Measurements from ENCODE around the gene PQBP1. TPM values are rescaled to one million over a fixed set of nuclear protein-coding genes. Genes with fewer than 3 reads are reported as not detected.

The PQBP1 gene
- total and polyA plus RNA-seq, 2 donors (not counting 3 experiments of a cell fraction or from before 2014, with no cell fraction given) = 86.3 to 86.8 TPM

GRCh38 chrX:48919360-48919841, 21.7 kb downstream of the PQBP1 start:
- Histone ChIP-seq H3K36me3 (ENCODE audit: control insufficient read depth in 2 of 2, extremely low read depth in 1 of 2, insufficient read depth in 2 of 2, low read length in 2 of 2) (peaks cover 0 to 7% of the 10 kb centered on the region in 2 experiments), H2AFZ (ENCODE audit: low read depth, low read length) (no peak overlapping the region), H3K27me3 (ENCODE audit: control insufficient read depth in 2 of 2, insufficient read depth in 2 of 2, low read length in 2 of 2) (no peaks in the 10 kb centered on the region), H4K20me1 (replicated peaks; ENCODE audit: control insufficient read depth, extremely low read depth, insufficient read depth, low read length) (no peaks in the 10 kb centered on the region), H3K9me1 (replicated peaks; ENCODE audit: control insufficient read depth, extremely low read depth, insufficient read depth, low read length) (no peaks in the 10 kb centered on the region), H3K4me3 (replicated peaks in 1 of 3; ENCODE audit: insufficient read depth in 1 of 3, low read depth in 1 of 3, low read length in 3 of 3) (peak overlapping the region in 2 of 3 experiments; percentile 18 to 35), H3K9me3 (replicated peaks; ENCODE audit: control insufficient read depth, insufficient read depth, low read length) (no peaks in the 10 kb centered on the region), H3K4me1 (ENCODE audit: control insufficient read depth, extremely low read depth, insufficient read depth, low read length) (peaks cover 2% of the 10 kb centered on the region), H3K9ac (replicated peaks; ENCODE audit: extremely low read depth, insufficient read depth, low read length) (no peak overlapping the region), H3K4me2 (ENCODE audit: insufficient read depth, low read length) (peak overlapping the region; percentile 46), H3K79me2 (ENCODE audit: control insufficient read depth, insufficient read depth, low read length) (peaks cover 2% of the 10 kb centered on the region), H3K27ac (ENCODE audit: insufficient read depth, low read depth, low read length) (no peak overlapping the region)
- dilution Hi-C loops (cut with MboI; ENCODE audit: extremely low pct_ligation_motif_present, low sequenced_read_pairs) (no loop called here), intact Hi-C loops (cut with micrococcal nuclease) (loop anchor here (1.0 kb wide), 1 partner anchor 39 kb away; no protein-coding TSS in a partner anchor)
- DNase-seq (ENCODE audit: low read depth, low spot score) (no peak), FAIRE-seq (no peak)
- CTCF ChIA-PET = interaction anchor here (1.0 kb wide), 1 partner anchor 27 kb away, joined by 3 read pairs; no protein-coding TSS in a partner anchor
- no TSS peak for BruUV-seq (replicated peaks)
- TF ChIP-seq POLR2AphosphoS5 (IDR thresholded peaks at IDR 0.05; ENCODE audit: insufficient read depth, low read depth, low read length) (no peak), FOS (IDR thresholded peaks at IDR 0.05; ENCODE audit: borderline replicate concordance, insufficient read depth, low read length) (no peak), POLR2A (IDR thresholded peaks at IDR 0.05; ENCODE audit: low read depth, low read length) (no peak), MAX (IDR thresholded peaks at IDR 0.05; ENCODE audit: insufficient read depth, insufficient read length) (no peak)
- POLR2A ChIA-PET = no interaction called here

GRCh38 chrX:48919947-48920717, 22.4 kb downstream of the PQBP1 start:
- no peaks in the 10 kb centered on the region for H3K27me3 ChIP-seq (ENCODE audit: control insufficient read depth in 2 of 2, insufficient read depth in 2 of 2, low read length in 2 of 2)
- DNase-seq (ENCODE audit: low read depth, low spot score) = no peak
- H3K4me2 ChIP-seq (ENCODE audit: insufficient read depth, low read length) = no peak overlapping the region
- no peaks in the 10 kb centered on the region for H3K9me1 ChIP-seq (replicated peaks; ENCODE audit: control insufficient read depth, extremely low read depth, insufficient read depth, low read length)
- H3K36me3 ChIP-seq (ENCODE audit: control insufficient read depth in 2 of 2, extremely low read depth in 1 of 2, insufficient read depth in 2 of 2, low read length in 2 of 2) = peaks cover 0 to 10% of the 10 kb centered on the region in 2 experiments
- FAIRE-seq = no peak
- TF ChIP-seq MAX (IDR thresholded peaks at IDR 0.05; ENCODE audit: insufficient read depth, insufficient read length) = no peak
- no peak for TF ChIP-seq JUN (IDR thresholded peaks at IDR 0.05; ENCODE audit: borderline replicate concordance, insufficient read depth, insufficient read length, low read depth)
- no peak for TF ChIP-seq CTCF (IDR thresholded peaks at IDR 0.05; ENCODE audit: extremely low read depth in 1 of 2, insufficient read depth in 1 of 2, low read depth in 1 of 2, low read length in 2 of 2)
- no peak for TF ChIP-seq EZH2 (IDR thresholded peaks at IDR 0.05; ENCODE audit: borderline replicate concordance, low read depth, low read length, severe bottlenecking)
- no peak for TF ChIP-seq POLR2A (IDR thresholded peaks at IDR 0.05; ENCODE audit: low read depth, low read length)
- TF ChIP-seq MYC (IDR thresholded peaks at IDR 0.05; ENCODE audit: low read depth, low read length) = no peak
- TF ChIP-seq GATA2 (IDR thresholded peaks at IDR 0.05; ENCODE audit: insufficient read depth, insufficient read length, low read depth, low read length) = no peak
- H3K9ac ChIP-seq (replicated peaks; ENCODE audit: extremely low read depth, insufficient read depth, low read length) = no peak overlapping the region
- no peaks in the 10 kb centered on the region for H4K20me1 ChIP-seq (replicated peaks; ENCODE audit: control insufficient read depth, extremely low read depth, insufficient read depth, low read length)
- peaks cover 2% of the 10 kb centered on the region for H3K4me1 ChIP-seq (ENCODE audit: control insufficient read depth, extremely low read depth, insufficient read depth, low read length)
- ChIA-PET CTCF (interaction anchor here (1.0 kb wide), 1 partner anchor 26 kb away, joined by 3 read pairs; no protein-coding TSS in a partner anchor), POLR2A (no interaction called here)
- intact Hi-C loops (cut with micrococcal nuclease) = loop anchor here (1.0 kb wide), 1 partner anchor 38 kb away; no protein-coding TSS in a partner anchor
- no peaks in the 10 kb centered on the region for H3K9me3 ChIP-seq (replicated peaks; ENCODE audit: control insufficient read depth, insufficient read depth, low read length)
- no peak overlapping the region for H3K4me3 ChIP-seq (replicated peaks in 1 of 3; ENCODE audit: insufficient read depth in 1 of 3, low read depth in 1 of 3, low read length in 3 of 3)
- H3K79me2 ChIP-seq (ENCODE audit: control insufficient read depth, insufficient read depth, low read length) = peaks cover 2% of the 10 kb centered on the region
- no peak overlapping the region for H2AFZ ChIP-seq (ENCODE audit: low read depth, low read length)
- dilution Hi-C loops (cut with MboI; ENCODE audit: extremely low pct_ligation_motif_present, low sequenced_read_pairs) = no loop called here
- no peak overlapping the region for H3K27ac ChIP-seq (ENCODE audit: insufficient read depth, low read depth, low read length)
- no TSS peak for BruUV-seq (replicated peaks)

Data from endothelial cell of umbilical vein (primary cell).